ENCODE data around the gene HSCB. TPM values are rescaled to one million over a fixed set of nuclear protein-coding genes. Genes with fewer than 3 reads are reported as not detected.
"Not testable (repeated sequence)": the region's sequence is repeated elsewhere in the genome, so short reads cannot be mapped to it uniquely, and the experiment has no call there.

HSCB gene, protein sequence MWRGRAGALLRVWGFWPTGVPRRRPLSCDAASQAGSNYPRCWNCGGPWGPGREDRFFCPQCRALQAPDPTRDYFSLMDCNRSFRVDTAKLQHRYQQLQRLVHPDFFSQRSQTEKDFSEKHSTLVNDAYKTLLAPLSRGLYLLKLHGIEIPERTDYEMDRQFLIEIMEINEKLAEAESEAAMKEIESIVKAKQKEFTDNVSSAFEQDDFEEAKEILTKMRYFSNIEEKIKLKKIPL
- 17.1 and 23.5 TPM in 2 replicates for total RNA-seq (2014; rRNA removed; shearing (Covaris generic))

DNA sequence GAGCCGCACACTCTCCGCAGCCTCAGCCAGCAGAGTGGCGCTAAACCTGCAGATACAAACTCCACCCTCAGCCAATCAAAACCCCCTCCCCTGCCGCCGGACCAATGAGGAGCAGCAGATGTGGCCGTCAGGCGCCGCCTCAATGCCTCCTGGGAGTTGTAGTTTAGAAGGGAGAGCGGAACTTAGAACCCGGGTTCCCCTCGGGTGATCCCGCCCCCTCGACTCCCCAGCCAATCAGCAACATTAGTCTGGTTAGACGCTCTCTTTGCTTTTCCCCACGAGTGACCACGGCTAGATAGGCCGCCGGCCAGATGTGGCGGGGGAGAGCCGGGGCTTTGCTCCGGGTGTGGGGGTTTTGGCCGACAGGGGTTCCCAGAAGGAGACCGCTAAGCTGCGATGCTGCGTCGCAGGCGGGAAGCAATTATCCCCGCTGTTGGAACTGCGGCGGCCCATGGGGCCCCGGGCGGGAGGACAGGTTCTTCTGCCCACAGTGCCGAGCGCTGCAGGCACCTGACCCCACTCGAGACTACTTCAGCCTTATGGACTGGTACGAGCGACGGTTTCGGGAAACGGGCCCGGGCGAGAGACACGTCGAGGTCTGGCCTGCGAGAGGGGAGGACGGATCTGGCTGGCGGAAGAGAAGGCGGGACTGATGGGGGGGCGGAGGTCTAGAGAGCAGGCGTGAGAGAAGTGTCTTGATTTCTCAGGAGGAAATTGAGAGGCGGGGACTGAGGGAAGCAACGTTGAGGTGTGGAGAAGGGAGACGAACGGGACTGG is at the start of gene HSCB, which contains the start of gene CHEK2:
Gene HSCB (plus strand): TSS at position 255 of the 777 bp plus-strand sequence. CDS start 57 bp downstream, at position 312.
Gene CHEK2 (minus strand): TSS at position 36 of the 777 bp plus-strand sequence. CDS start 7,099 bp downstream, outside the sequence.
- DNase-seq (ENCODE audit: low read depth) = peak; percentile 98

DNA sequence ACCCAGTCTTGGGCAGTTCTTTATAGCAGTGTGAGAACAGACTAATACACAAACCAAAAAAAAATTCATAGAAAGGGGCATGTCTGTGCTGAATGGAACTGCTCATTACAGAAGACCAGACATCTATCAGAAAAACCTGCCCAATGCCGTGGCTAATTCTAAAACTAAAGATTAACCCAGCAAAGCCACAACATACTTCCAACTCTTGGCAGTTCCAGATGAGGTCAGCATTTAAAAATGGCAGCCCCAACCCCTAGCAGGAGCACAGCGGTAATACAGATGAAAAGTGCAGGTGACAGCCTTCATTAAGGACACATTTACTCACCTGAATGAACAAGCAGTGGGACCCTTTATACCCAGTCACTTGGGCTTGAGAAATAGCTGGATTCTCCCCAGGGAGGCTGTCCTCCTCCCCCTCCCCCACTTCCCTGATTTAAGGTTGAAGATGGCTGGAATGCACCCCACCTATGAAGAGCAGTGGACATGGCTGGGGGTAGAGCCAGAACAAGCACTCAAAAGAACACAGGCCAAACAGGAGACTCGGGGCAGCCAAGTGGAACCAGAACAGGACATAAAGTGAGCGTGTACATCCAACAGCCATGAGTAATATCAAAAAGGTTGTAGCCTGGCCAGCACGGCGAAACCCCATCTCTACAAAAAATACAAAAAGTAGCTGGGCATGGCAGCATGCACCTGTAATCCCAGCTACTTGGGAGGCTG is 48.6 kb upstream of the HSCB start:
- not testable (repeated sequence) for DNase-seq (ENCODE audit: low read depth)

DNA sequence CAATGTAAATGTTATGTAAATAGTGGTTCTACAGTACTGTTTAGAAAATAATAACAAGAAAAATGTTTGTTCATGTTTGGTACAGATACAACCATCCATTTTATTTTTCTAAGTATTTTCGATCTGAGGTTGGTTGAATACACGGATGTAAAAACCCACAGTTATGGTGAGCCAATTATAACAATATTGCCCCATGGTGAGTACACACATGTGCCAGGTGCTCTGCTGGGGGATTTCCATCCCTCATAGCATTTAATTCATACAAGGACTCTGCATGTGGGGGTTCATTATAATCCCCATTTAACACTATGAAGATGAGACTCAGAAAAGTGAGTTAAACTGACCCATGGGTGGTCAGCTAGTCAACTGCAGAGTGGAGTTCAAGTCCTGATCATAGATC is 38.9 kb upstream of the HSCB start:
- DNase-seq (ENCODE audit: low read depth) = no peak

DNA sequence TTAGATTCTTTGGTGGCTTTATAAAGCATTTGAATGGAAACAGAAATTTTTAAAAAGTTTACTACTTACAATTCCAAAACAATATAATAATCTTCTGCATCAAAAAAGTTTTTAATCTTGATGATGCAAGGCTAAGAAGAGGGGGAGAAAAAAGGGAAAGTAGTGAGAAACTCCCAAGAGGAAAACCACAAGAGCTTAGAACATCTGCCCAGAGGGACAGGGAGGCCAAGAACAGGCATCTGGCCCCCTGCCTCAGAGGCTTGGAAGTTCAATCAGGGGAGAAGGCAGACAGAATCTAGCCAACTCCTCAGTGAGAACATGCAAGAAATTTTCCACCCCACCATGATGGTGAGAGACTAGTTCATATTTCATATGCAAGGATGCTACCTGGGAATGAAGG is 38.4 kb upstream of the HSCB start:
- DNase-seq (ENCODE audit: low read depth) = no peak

DNA sequence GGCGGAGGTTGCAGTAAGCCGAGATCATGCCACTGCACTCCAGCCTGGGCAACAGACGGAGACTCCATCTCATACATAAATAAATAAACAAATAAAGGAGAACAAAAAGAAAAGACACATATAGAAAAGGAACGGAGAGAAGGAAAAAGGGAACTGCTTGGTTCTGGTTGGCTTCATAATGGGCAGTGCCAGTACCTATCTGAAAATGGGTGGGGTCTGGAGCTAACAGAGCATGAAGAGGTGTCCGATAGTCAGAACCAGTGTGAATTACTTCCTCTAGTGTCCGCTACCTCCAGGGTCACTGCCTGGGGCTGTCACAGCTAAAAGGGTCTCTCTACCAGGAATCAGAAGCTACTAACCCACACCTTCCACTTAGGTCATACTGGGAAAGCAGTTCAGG is 35.0 kb upstream of the HSCB start:
- no peak for DNase-seq (ENCODE audit: low read depth)

DNA sequence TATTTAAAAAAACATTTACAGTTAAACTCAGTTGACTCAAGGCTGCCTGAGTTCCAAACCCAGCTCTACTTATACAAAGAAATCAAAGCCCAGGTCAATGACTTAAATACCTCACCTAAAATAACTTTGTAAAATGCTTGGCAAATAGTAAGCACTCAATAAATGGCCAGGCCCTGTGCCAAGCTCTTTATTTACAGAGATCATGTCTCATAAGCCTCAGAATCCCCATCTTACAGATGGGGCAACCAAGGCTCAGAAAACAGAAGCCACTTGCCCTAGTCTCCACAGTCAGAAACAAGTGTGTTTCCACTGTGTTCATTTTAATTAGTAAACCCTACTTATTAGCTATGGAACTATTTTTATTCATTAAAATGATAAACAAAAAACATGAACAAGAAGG is 31.7 kb upstream of the HSCB start:
- no peak for DNase-seq (ENCODE audit: low read depth)

DNA sequence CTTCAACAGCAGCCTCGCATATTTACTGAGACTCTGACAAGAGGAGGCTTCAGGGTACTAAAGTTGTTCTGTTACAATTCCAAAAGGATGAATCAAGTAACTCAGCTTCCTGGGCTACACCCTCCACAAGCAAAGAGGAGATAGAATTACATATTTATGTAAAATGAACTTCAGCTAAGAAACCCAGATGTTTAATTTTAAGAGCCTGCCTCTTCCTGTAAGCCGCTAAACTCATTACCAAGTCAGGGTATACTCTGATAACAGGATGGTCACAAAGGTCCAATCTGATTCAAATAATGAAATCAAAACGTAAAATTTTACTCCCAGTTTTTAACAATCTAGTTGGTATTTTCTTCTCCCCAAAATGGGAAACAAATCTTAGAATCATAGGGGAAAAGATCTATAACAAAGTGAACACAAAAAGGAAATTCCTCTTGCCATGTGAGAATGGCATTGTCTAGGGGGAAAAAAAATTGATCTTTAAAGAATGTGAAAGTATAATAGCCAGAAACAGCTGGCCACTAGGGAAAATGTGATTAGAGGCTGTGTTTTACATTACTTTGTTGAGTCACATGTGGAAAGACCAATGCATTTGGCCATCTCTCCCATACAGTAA is 31.2 kb upstream of the HSCB start:
- peak; percentile 59 for DNase-seq (ENCODE audit: low read depth)

DNA sequence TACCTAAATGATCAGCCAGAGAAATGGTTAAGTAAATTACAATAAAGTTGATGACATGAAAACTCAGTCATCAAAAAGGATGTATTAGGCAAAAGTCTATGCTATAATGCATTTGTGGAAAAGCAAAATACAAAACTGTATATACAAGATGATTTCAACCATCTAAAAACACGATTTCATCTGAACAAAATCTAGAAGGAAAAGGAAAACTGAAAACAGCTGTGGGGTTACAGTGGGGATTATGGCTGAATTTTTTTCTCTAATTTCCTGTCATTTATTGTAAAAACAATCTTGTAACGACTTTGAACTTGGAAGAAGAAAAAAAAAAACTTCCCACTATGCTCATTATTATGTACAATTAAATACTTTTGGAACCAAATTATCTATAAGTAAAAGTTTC is 30.5 kb upstream of the HSCB start:
- no peak for DNase-seq (ENCODE audit: low read depth)

DNA sequence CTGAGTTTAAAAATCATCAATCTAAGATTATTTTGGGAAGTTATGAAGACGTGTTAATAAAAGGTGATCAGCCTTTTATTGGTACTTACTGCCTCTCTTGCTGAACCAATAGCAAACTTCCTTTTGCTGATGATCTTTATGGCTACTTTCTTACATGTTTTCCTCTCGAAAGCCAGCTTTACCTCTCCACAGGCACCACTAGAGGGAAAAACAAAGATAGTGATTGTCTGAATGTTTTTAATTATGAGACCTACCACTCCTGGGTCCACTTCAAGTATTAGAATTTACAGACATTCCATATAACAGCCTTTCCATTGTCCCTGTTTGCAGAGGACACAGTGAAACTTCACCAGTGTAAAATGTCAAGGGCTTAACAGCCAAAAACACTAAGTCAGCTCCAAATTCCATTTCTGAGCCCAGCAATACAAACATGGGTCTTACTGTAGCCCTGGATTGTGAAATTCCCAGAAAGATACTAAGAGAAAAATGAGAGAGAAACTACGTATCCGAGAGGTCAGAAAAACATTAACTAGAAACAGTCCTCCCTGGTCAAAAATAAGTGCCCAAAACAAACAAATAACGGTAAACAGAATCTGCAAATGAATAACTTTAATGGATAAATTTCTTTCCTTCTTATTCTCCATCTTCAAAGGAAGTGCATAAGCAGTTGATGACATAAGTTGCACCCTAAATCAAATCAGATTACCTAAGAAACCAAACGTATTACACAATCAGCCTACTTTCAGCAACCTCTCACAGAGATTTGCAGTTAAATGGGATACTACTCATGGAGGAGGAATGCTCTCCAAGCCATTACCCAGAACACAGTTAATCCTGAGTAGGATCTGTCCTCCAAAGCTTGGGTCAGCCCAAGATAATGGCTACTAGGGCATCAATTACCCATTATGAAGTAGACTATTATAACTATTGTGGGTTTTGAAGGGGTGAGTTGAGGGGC is 29.7 kb upstream of the HSCB start:
- DNase-seq (ENCODE audit: low read depth) = peak; percentile 81

DNA sequence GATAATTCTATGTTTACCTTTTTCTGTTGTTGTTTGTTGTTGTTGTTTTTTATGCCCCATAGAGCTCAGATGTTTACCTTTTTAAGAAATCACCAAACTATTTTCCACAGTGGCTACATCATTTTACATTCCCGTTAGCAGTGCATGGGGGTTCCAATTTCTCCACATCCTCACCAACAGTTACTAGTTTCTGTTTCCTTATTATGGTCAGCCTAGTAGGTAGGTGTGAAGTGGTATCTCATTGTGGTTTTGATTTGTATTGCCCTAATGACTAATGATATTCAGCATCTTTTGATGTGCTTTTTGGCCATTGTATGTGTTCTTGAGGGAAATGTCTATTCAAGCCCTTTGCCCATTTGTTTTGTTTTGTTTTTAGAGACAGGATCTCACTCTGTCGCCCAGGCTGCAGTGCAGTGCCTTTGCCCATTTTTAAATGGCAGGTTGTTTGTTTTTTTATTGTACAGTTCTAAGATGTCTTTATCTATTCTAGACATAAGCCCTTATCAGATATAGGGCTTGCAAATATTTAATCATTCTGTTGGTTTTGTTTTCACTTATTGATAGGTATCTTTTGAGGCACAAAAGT is 27.7 kb upstream of the HSCB start:
- DNase-seq (ENCODE audit: low read depth) = peak; percentile 7

DNA sequence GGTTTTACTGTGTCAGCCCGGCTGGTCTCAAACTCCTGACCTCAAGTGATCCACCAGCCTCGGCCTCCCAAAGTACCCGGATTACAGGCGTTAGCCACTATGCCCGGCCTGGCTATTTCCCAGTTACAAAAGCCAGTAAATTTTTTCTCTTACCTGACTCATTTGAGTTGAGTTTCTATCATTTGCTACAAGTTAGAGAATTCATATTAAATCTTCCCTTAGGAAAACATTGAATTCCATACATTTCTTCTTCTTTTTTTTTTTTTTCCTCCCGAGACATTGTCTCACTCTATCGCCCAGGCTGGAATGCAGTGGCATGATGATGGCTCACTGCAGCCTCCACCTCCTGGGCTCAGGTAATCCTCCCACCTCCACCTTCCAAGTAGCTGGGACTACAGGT is 26.2 kb upstream of the HSCB start:
- DNase-seq (ENCODE audit: low read depth) = no peak

DNA sequence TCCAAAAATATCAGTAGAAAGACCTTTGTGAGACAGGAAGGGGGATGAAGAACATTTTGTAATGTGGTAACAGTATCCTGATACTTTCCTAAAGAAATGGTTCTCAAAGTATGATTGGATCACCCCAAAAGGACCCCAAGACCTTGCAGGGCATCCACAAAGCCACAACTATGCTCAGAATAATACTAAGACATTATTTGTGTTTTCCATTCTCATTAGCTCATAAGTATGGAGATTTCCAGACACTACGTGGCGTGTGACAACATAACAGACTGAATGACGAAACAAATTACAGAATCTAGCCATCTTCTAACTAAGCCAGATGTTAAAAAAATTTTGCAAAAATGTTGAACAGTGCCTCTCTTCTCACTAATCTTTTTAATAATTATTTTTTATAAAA is 25.2 kb upstream of the HSCB start:
- no peak for DNase-seq (ENCODE audit: low read depth)

DNA sequence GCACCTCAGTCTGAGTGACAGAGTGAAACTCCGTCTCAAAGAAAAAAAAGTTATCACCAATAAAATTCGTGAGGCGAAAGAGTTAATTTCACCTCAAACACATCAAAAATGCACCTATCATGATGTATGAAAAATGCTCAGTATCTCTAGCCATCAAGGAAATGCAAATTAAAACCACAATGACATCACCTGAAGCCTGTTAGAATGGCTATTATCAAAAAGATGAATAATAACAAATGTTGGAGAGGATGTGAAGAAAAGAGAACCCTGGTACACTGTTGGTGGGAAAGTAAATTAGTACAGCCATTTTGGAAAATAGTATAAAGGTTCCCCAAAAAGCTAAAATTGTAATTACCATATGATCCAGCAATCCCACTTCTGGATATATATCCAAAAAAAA is 23.8 kb upstream of the HSCB start:
- DNase-seq (ENCODE audit: low read depth) = no peak

DNA sequence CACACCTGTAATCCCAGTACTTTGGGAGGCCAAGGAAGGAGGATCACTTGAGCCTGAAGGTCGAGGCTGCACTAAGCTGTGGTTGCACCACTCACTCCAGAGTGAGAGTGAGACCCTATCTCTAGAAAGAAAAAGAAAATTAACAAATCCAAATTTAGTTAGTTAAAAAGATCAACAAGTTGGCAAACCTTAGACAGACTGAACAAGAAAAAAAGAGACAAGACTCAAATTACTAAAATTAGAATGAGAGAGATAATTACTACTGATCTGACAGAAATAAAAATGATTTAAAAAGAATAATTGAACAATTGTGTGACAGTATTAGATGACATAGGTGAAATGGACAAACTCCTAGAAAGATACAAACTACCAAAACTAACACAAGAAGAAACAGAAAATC is 13.8 kb upstream of the HSCB start:
- no peak for DNase-seq (ENCODE audit: low read depth)

DNA sequence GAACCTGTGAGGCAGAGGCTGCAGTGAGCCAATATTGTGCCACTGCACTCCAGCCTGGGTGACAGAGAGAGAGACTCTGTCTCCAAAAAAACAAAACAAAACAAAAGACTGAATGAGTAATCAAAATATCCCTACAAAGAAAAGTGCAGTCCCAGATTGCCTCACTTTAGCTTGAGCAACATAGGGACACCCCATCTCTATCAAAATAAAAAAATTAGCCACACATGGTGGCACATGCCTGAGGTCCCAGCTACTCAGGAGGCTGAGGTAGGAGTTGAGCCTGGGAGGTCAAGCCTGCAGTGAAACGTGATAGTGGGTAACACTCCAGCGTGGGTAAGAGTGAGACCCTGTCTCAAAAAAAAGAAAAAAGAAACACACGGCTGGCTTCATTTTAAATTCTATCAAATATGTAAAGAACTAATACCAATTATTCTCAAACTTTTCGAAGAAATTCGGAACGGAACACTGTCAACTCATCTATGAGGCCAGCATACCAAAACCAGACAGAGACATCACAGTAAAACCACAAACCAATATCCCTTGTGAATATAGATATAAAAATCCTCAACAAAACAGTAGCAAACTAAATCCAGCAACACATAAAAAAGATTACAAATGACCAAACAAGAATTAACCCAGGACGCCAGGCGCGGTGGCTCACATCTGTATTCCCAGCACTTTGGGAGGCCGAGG is 13.1 kb upstream of the HSCB start:
- no peak for DNase-seq (ENCODE audit: low read depth)

DNA sequence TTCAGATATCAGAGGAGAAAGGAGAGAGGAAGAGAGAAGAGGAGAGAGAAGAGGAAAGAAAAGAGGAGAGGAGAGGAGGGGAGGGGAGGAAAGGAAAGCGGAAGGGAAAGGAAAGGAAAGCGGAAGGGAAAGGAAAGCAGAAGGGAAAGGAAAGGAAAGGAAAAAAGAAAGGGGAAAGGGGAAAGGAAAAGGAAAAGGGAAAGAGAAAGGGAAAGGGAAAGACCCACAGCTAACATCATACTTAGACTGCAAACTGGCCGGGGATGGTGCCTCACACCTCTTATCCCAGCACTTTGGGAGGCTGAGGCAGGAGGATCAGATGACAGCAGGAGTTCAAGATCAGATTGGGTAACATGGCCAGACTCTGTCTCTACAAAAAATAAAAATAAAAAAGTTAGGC is 11.7 kb upstream of the HSCB start:
- DNase-seq (ENCODE audit: low read depth) = no peak

DNA sequence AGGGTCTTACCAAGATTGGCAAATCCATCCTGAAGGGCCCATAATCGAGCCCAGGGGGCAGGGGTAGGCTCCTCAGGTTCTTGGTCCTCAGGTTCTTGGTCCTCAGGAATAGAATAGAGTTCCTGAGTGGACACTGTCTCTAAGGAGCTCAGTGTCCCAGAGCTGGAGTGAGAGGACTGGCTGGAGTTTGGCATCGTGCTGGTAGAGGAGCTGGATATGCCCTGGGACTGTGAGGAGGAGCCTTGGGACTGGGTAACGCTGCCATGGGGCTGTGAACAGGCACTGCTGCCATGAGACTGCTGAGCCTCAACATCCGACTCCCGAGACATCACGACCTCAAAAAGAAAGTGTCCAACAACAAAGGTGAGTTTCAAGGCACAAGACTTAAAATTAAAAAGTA is 7.4 kb upstream of the HSCB start:
- no peak for DNase-seq (ENCODE audit: low read depth)

DNA sequence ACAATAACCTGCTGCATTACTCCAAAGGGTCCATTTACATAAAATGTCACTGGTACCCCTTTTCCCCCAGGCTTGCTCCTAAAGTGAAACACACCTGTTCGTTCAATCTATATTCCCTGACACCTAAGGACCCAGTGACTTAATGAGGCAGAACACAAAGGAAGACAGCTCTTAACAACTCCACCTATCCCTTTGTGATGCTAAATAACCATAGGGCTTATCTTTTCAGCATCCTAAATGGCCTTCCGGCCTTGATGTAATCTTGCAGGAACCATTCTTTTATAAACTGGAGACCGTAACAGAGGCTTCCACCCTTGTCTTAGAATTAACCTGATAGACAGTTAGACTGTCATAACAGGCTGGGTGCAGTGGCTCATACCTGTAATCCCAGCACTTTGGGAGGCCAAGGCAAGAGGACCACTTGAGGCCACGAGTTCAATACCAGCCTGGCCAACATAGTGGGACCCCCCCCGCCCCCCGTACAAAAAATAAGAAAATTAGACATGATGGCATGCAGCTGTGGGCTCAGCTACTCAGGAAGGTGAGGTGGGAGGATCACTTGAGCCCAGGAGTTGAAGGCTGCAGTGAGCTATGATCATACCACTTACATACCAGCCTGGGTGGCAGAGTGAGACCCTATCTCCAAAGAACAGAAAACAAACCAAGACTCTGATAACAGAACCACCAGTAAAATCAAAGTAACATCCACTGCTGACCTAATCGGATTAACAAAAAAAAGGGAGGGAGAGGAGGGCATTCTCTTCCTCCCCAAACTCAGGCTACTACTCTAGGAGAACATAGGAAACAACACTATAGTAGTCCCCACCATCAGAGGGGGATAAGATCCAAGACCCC is 5.3 kb upstream of the HSCB start:
- DNase-seq (ENCODE audit: low read depth) = no peak

DNA sequence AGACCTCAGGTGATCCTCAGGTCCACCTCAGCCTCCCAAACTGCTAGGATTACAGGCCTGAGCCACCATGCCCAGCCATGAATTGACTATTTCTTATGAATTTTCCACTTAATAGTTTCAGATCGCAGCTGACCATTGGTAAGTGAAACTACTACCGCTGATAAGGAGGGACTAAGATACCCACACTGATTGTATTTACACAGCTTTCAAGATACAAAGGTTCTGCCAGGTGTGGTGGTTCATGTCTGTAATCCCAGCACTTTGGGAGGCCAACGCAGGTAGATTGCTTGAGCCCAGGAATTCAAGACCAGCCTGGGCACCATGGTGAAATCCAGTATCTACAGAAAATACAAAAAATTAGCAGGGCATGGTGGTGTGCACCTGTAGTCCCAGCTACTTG is 4.1 kb upstream of the HSCB start:
- DNase-seq (ENCODE audit: low read depth) = no peak
